Stimulated activated memory B cell treated with anti-CD40 and anti-IgM and Interleukin-4, amounts not matched to agents 10 μg/mL and 1 μg/mL and 100 μg/mL, for 72 hours (primary cell): Measurements from ENCODE around the gene PIP4P1.

Experiments used
- ATAC-seq: fragments of 150-1000 bp; cut with Tn5 transposase; 2 replicates; pipeline ENCODE4 v1.10.0; 2021
- H3K27ac Mint-ChIP-seq: one replicate; pipeline ENCODE4 v1.8.0; 2022; ENCODE audit warnings: mild to moderate bottlenecking, mixed read lengths
- H3K27me3 Mint-ChIP-seq: one replicate; pipeline ENCODE4 v1.8.0; 2022; ENCODE audit warnings: mixed read lengths
- H3K36me3 Mint-ChIP-seq: one replicate; pipeline ENCODE4 v1.8.0; 2022; ENCODE audit warnings: mixed read lengths
- H3K4me1 Mint-ChIP-seq: one replicate; pipeline ENCODE4 v1.8.0; 2022; ENCODE audit warnings: mixed read lengths
- H3K4me3 Mint-ChIP-seq: one replicate; pipeline ENCODE4 v1.8.0; 2022; ENCODE audit warnings: mild to moderate bottlenecking, moderate library complexity, mixed read lengths
- H3K9me3 Mint-ChIP-seq: one replicate; pipeline ENCODE4 v1.8.0; 2022; ENCODE audit warnings: mixed read lengths

Gene PIP4P1

GRCh38 chr14:20489093-20489994 is 28.1 kb upstream of the PIP4P1 start:
- H3K4me1 Mint-ChIP-seq: peaks cover 49% of the 10 kb centered on the region
- no peaks in the 10 kb centered on the region for H3K27me3 Mint-ChIP-seq
- peak overlapping the region; percentile 78 for H3K27ac Mint-ChIP-seq
- ATAC-seq: peak; percentile 86
- peak overlapping the region; percentile 53 for H3K4me3 Mint-ChIP-seq
- no peaks in the 10 kb centered on the region for H3K36me3 Mint-ChIP-seq
- peaks cover 3% of the 10 kb centered on the region for H3K9me3 Mint-ChIP-seq

GRCh38 chr14:20487396-20487725 is 26.1 kb upstream of the PIP4P1 start:
- ATAC-seq: no peak
- no peaks in the 10 kb centered on the region for H3K27me3 Mint-ChIP-seq
- H3K36me3 Mint-ChIP-seq: no peaks in the 10 kb centered on the region
- peaks cover 3% of the 10 kb centered on the region for H3K9me3 Mint-ChIP-seq
- H3K4me1 Mint-ChIP-seq: peaks cover 41% of the 10 kb centered on the region
- H3K4me3 Mint-ChIP-seq: no peak overlapping the region
- peak overlapping the region; percentile 34 for H3K27ac Mint-ChIP-seq

DNA sequence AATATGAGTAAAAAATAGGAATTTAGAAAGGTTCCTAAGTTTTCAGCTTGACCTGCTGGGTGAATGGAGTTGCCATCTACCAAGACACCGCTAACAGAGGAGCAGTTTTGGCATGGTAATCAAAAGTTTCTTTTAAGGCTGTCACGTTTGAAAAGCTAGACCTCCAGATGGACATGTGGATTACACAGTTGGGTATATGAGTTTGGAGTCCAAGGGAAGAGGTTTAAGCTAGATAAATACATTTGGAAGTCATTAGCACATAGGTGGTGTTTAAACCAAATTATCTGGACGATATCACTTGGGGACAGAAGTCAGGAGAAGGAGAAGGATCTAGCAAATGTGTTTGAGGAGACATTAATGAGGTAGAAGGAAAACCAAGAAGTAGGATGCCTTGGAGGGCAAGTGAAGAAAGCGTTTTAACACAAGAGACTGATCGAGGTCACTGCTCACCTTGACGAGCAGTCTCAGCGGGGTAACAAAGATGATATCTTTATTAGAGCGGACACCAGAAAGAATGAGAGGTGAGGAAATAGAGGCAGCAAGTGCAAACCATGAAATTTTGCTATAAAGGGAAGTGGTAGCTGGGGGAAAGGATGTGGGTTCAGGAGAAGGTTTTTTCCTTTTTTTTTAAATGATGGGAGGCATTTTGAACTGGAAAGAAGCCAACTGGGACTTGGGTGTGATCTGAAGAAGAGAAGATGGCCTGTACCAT is 25.6 kb upstream of the PIP4P1 start:
- no peaks in the 10 kb centered on the region for H3K27me3 Mint-ChIP-seq
- peaks cover 41% of the 10 kb centered on the region for H3K4me1 Mint-ChIP-seq
- no peaks in the 10 kb centered on the region for H3K36me3 Mint-ChIP-seq
- H3K4me3 Mint-ChIP-seq: no peak overlapping the region
- ATAC-seq: no peak
- peak overlapping the region; percentile 34 for H3K27ac Mint-ChIP-seq
- H3K9me3 Mint-ChIP-seq: peaks cover 3% of the 10 kb centered on the region

DNA sequence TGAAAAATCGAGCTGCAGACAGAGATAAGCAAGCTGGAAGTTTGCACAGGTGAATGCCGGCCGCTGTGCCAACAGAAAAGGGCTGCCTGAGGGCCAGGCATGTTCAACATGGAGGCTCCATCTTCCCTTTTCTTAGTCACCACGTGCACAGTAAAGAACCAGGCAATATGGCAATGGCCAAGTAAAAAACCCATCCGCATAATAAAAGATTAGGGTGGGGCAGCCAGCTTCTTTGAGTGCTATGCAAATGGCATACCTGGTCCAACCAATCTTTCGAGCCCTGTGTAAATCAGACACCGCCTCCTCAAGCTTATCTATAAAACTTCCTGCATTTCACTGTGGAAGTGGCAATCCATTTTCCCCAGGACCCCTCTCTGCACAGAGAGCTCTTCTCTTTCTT is 24.7 kb upstream of the PIP4P1 start:
- Mint-ChIP-seq H3K27ac (no peak overlapping the region), H3K4me1 (peaks cover 31% of the 10 kb centered on the region), H3K4me3 (no peak overlapping the region), H3K36me3 (no peaks in the 10 kb centered on the region), H3K9me3 (peaks cover 3% of the 10 kb centered on the region), H3K27me3 (no peaks in the 10 kb centered on the region)
- ATAC-seq: no peak

DNA sequence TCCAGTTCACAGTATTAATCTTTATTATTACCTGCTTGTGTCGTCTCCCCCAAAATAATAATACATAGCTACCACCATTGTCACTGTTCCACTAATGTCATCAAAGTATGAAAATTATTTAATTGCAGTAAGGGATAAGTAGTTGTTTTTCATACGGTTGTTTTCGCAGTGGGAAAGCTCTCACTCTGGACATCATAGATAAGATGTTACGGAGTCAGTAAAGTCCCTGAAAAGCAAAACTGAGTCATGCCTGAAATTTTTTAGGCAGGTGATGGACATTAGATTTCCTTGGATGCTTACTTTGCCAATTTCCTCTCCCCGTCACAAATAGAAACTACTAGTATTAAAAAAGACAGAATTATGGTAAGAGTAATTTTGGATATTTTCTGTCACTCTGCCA is 21.1 kb upstream of the PIP4P1 start:
- Mint-ChIP-seq H3K4me3 (no peak overlapping the region), H3K4me1 (peaks cover 14% of the 10 kb centered on the region), H3K36me3 (peaks cover 20% of the 10 kb centered on the region), H3K9me3 (no peaks in the 10 kb centered on the region), H3K27me3 (no peaks in the 10 kb centered on the region), H3K27ac (no peak overlapping the region)
- no peak for ATAC-seq

GRCh38 chr14:20478894-20479293 is 17.7 kb upstream of the PIP4P1 start:
- no peak for ATAC-seq
- no peak overlapping the region for H3K4me3 Mint-ChIP-seq
- no peaks in the 10 kb centered on the region for H3K9me3 Mint-ChIP-seq
- H3K4me1 Mint-ChIP-seq: peaks cover 22% of the 10 kb centered on the region
- no peak overlapping the region for H3K27ac Mint-ChIP-seq
- no peaks in the 10 kb centered on the region for H3K27me3 Mint-ChIP-seq
- H3K36me3 Mint-ChIP-seq: peaks cover 49% of the 10 kb centered on the region

- H3K4me3 Mint-ChIP-seq: no peak overlapping the region
- peaks cover 24% of the 10 kb centered on the region for H3K4me1 Mint-ChIP-seq
- H3K27me3 Mint-ChIP-seq: no peaks in the 10 kb centered on the region
- H3K36me3 Mint-ChIP-seq: peaks cover 60% of the 10 kb centered on the region
- ATAC-seq: peak; percentile 58
- H3K27ac Mint-ChIP-seq: peak overlapping the region; percentile 73
- no peaks in the 10 kb centered on the region for H3K9me3 Mint-ChIP-seq
These were observed 16.1 kb upstream of the PIP4P1 start for GRCh38 chr14:20477211-20477876.

GRCh38 chr14:20476776-20477175 is 15.5 kb upstream of the PIP4P1 start:
- peak overlapping the region; percentile 73 for H3K27ac Mint-ChIP-seq
- H3K9me3 Mint-ChIP-seq: no peaks in the 10 kb centered on the region
- no peaks in the 10 kb centered on the region for H3K27me3 Mint-ChIP-seq
- ATAC-seq: no peak
- peaks cover 66% of the 10 kb centered on the region for H3K36me3 Mint-ChIP-seq
- H3K4me3 Mint-ChIP-seq: no peak overlapping the region
- H3K4me1 Mint-ChIP-seq: peaks cover 30% of the 10 kb centered on the region

GRCh38 chr14:20472536-20473169 is 11.4 kb upstream of the PIP4P1 start:
- peaks cover 49% of the 10 kb centered on the region for H3K36me3 Mint-ChIP-seq
- peaks cover 48% of the 10 kb centered on the region for H3K4me1 Mint-ChIP-seq
- no peaks in the 10 kb centered on the region for H3K9me3 Mint-ChIP-seq
- H3K4me3 Mint-ChIP-seq: no peak overlapping the region
- ATAC-seq: no peak
- peak overlapping the region; percentile 65 for H3K27ac Mint-ChIP-seq
- H3K27me3 Mint-ChIP-seq: no peaks in the 10 kb centered on the region

- peaks cover 34% of the 10 kb centered on the region for H3K36me3 Mint-ChIP-seq
- H3K4me1 Mint-ChIP-seq: peaks cover 35% of the 10 kb centered on the region
These were observed 9.3 kb upstream of the PIP4P1 start for GRCh38 chr14:20470603-20470901.

GRCh38 chr14:20469890-20470602 is 8.8 kb upstream of the PIP4P1 start:
- Mint-ChIP-seq H3K36me3 (peaks cover 29% of the 10 kb centered on the region), H3K4me1 (peaks cover 32% of the 10 kb centered on the region), H3K27me3 (no peaks in the 10 kb centered on the region), H3K4me3 (peak overlapping the region; percentile 94), H3K9me3 (no peaks in the 10 kb centered on the region), H3K27ac (peak overlapping the region; percentile 93)
- peak; percentile 70 for ATAC-seq

More at GRCh38 chr14:20470603-20470901, 9.3 kb upstream of the PIP4P1 start:
- Mint-ChIP-seq H3K27ac (peak overlapping the region; percentile 93), H3K4me3 (peak overlapping the region; percentile 94), H3K27me3 (no peaks in the 10 kb centered on the region), H3K9me3 (no peaks in the 10 kb centered on the region)
- ATAC-seq: no peak

- Mint-ChIP-seq H3K9me3 (no peaks in the 10 kb centered on the region), H3K36me3 (peaks cover 22% of the 10 kb centered on the region), H3K4me3 (peak within 1 kb of the TSS; percentile 94), H3K4me1 (peaks cover 34% of the 10 kb centered on the region), H3K27ac (peak within 1 kb of the TSS; percentile 93), H3K27me3 (no peaks in the 10 kb centered on the region)
- ATAC-seq: peak; percentile 99
These were observed 8.1 kb upstream of the PIP4P1 start, which contains the start of gene PNP for GRCh38 chr14:20469242-20469889. Gene PNP (plus strand): TSS chr14:20469406. CDS start chr14:20469525, 119 bp downstream.

GRCh38 chr14:20468764-20469241 is 7.6 kb upstream of the PIP4P1 start:
- no peaks in the 10 kb centered on the region for H3K27me3 Mint-ChIP-seq
- peaks cover 37% of the 10 kb centered on the region for H3K4me1 Mint-ChIP-seq
- peak overlapping the region; percentile 93 for H3K27ac Mint-ChIP-seq
- no peaks in the 10 kb centered on the region for H3K9me3 Mint-ChIP-seq
- ATAC-seq: no peak
- H3K4me3 Mint-ChIP-seq: peak overlapping the region; percentile 94
- peaks cover 16% of the 10 kb centered on the region for H3K36me3 Mint-ChIP-seq
